Effector memory CD8-positive, alpha-beta T cell (primary cell): ENCODE results near the gene CD244.

Experiments
- ATAC-seq: fragments of 150-1000 bp; cut with Tn5 transposase; replicated peaks from 2 replicates; pipeline ENCODE4 v1.10.0; 2021; ENCODE audit warnings: mild to moderate bottlenecking, moderate library complexity
- DNase-seq, 3 experiments: peaks; one replicate each; pipeline ENCODE4 v3.0.0; 2021
- H3K27ac Mint-ChIP-seq, 2 donors: one replicate each; pipeline ENCODE4 v1.8.0; 2022; ENCODE audit warnings: mild to moderate bottlenecking in 2 of 2, mixed read lengths in 2 of 2, moderate library complexity in 2 of 2
- H3K27me3 Mint-ChIP-seq, 2 donors: one replicate each; pipeline ENCODE4 v1.8.0; 2022; ENCODE audit warnings: mixed read lengths in 2 of 2
- H3K36me3 Mint-ChIP-seq: one replicate; pipeline ENCODE4 v1.8.0; 2022; ENCODE audit warnings: mild to moderate bottlenecking, moderate library complexity, mixed read lengths; ENCODE audit not compliant: insufficient read depth
- H3K4me1 Mint-ChIP-seq, 2 donors: one replicate each; pipeline ENCODE4 v1.8.0; 2022; ENCODE audit warnings: low read depth in 2 of 2, mixed read lengths in 2 of 2
- H3K4me3 Mint-ChIP-seq, 2 donors: one replicate each; pipeline ENCODE4 v1.8.0; 2022; ENCODE audit warnings: mild to moderate bottlenecking in 2 of 2, mixed read lengths in 2 of 2, moderate library complexity in 2 of 2
- H3K9me3 Mint-ChIP-seq, 2 donors: one replicate each; pipeline ENCODE4 v1.8.0; 2022; ENCODE audit warnings: mixed read lengths in 2 of 2

The CD244 gene

GRCh38 chr1:160808289-160808688 lies 54.4 kb downstream of the CD244 start:
- H3K27ac Mint-ChIP-seq, result peak overlapping the region in 1 of 2 donors; percentile 6

GRCh38 chr1:160807738-160808137 lies 54.9 kb downstream of the CD244 start:
- Mint-ChIP-seq H3K4me3 (peak overlapping the region; percentile 49 to 69), H3K27me3 (no peaks in the 10 kb centered on the region), H3K4me1 (peaks cover 64 to 72% of the 10 kb centered on the region in 2 donors), H3K9me3 (peaks cover 3 to 8% of the 10 kb centered on the region in 2 donors), H3K36me3 (peaks cover 73% of the 10 kb centered on the region), H3K27ac (peak overlapping the region; percentile 19 to 32)
- DNase-seq (no peak), ATAC-seq (no peak)

More at GRCh38 chr1:160808289-160808688, 54.4 kb downstream of the CD244 start:
- ATAC-seq (no peak), DNase-seq (no peak)
- Mint-ChIP-seq H3K36me3 (peaks cover 69% of the 10 kb centered on the region), H3K4me3 (peak overlapping the region; percentile 9 to 12), H3K27me3 (no peaks in the 10 kb centered on the region), H3K9me3 (peaks cover 3 to 8% of the 10 kb centered on the region in 2 donors), H3K4me1 (peaks cover 63 to 74% of the 10 kb centered on the region in 2 donors)

- DNase-seq (no peak), ATAC-seq (peak; percentile 63)
- H3K9me3 Mint-ChIP-seq, result peaks cover 3 to 8% of the 10 kb centered on the region in 2 donors
- no peaks in the 10 kb centered on the region for H3K27me3 Mint-ChIP-seq
- H3K27ac Mint-ChIP-seq, result peak overlapping the region; percentile 19 to 32
- H3K4me3 Mint-ChIP-seq, result peak overlapping the region; percentile 49 to 69
- H3K4me1 Mint-ChIP-seq, result peaks cover 64 to 75% of the 10 kb centered on the region in 2 donors
- H3K36me3 Mint-ChIP-seq, result peaks cover 72% of the 10 kb centered on the region
These were observed 55.4 kb downstream of the CD244 start for GRCh38 chr1:160807247-160807646.

GRCh38 chr1:160806784-160807183 lies 55.9 kb downstream of the CD244 start:
- Mint-ChIP-seq H3K36me3 (peaks cover 67% of the 10 kb centered on the region), H3K4me1 (peaks cover 60 to 72% of the 10 kb centered on the region in 2 donors), H3K9me3 (peaks cover 3 to 8% of the 10 kb centered on the region in 2 donors), H3K27ac (peak overlapping the region; percentile 19 to 32), H3K4me3 (peak overlapping the region; percentile 49 to 69), H3K27me3 (no peaks in the 10 kb centered on the region)
- no peak for ATAC-seq
- no peak for DNase-seq

GRCh38 chr1:160806109-160806665 lies 56.5 kb downstream of the CD244 start:
- Mint-ChIP-seq H3K9me3 (peaks cover 3 to 8% of the 10 kb centered on the region in 2 donors), H3K4me3 (peak overlapping the region; percentile 21 to 69), H3K27me3 (no peaks in the 10 kb centered on the region), H3K27ac (peak overlapping the region; percentile 19 to 32), H3K36me3 (peaks cover 67% of the 10 kb centered on the region), H3K4me1 (peaks cover 58 to 72% of the 10 kb centered on the region in 2 donors)
- DNase-seq (no peak), ATAC-seq (peak; percentile 73)

GRCh38 chr1:160801836-160802580 lies 60.7 kb downstream of the CD244 start:
- ATAC-seq (no peak), DNase-seq (no peak)
- Mint-ChIP-seq H3K36me3 (peaks cover 71% of the 10 kb centered on the region), H3K4me1 (peaks cover 62 to 87% of the 10 kb centered on the region in 2 donors), H3K9me3 (peaks cover 1 to 4% of the 10 kb centered on the region in 2 donors), H3K27me3 (no peaks in the 10 kb centered on the region), H3K4me3 (peak overlapping the region; percentile 94 to 95), H3K27ac (no peak overlapping the region)

GRCh38 chr1:160800645-160801408 lies 61.9 kb downstream of the CD244 start:
- Mint-ChIP-seq H3K36me3 (peaks cover 66% of the 10 kb centered on the region), H3K27me3 (no peaks in the 10 kb centered on the region), H3K27ac (peak overlapping the region; percentile 96), H3K4me3 (peak overlapping the region; percentile 94 to 95), H3K9me3 (no peaks in the 10 kb centered on the region), H3K4me1 (peaks cover 60 to 83% of the 10 kb centered on the region in 2 donors)
- ATAC-seq, result peak; percentile 50
- DNase-seq, result no peak

GRCh38 chr1:160800142-160800541 lies 62.5 kb downstream of the CD244 start:
- Mint-ChIP-seq H3K27ac (peak overlapping the region; percentile 96), H3K9me3 (no peaks in the 10 kb centered on the region), H3K4me3 (peak overlapping the region; percentile 94 to 95), H3K36me3 (peaks cover 62% of the 10 kb centered on the region), H3K27me3 (no peaks in the 10 kb centered on the region), H3K4me1 (peaks cover 65 to 83% of the 10 kb centered on the region in 2 donors)
- ATAC-seq (no peak), DNase-seq (no peak)

- Mint-ChIP-seq H3K9me3 (no peaks in the 10 kb centered on the region), H3K4me3 (peak overlapping the region; percentile 94 to 95), H3K4me1 (peaks cover 62 to 82% of the 10 kb centered on the region in 2 donors), H3K27me3 (no peaks in the 10 kb centered on the region), H3K27ac (peak overlapping the region; percentile 96), H3K36me3 (peaks cover 57% of the 10 kb centered on the region)
- DNase-seq, result no peak
- ATAC-seq, result no peak
These were observed 63.0 kb downstream of the CD244 start for GRCh38 chr1:160799641-160800040.

GRCh38 chr1:160798439-160798838 lies 64.2 kb downstream of the CD244 start:
- Mint-ChIP-seq H3K9me3 (no peaks in the 10 kb centered on the region), H3K36me3 (peaks cover 44% of the 10 kb centered on the region), H3K4me3 (peak overlapping the region; percentile 94 to 95), H3K27me3 (no peaks in the 10 kb centered on the region), H3K4me1 (peaks cover 59 to 77% of the 10 kb centered on the region in 2 donors), H3K27ac (peak overlapping the region; percentile 96)
- ATAC-seq (no peak), DNase-seq (no peak)

- Mint-ChIP-seq H3K27me3 (no peaks in the 10 kb centered on the region), H3K27ac (peak overlapping the region; percentile 96), H3K4me3 (peak overlapping the region; percentile 94 to 95), H3K36me3 (peaks cover 39% of the 10 kb centered on the region), H3K9me3 (no peaks in the 10 kb centered on the region), H3K4me1 (peaks cover 57 to 73% of the 10 kb centered on the region in 2 donors)
- ATAC-seq (peak; percentile 57), DNase-seq (peak; percentile 52 to 60 (median 54))
These were observed 64.8 kb downstream of the CD244 start for GRCh38 chr1:160797861-160798273.

GRCh38 chr1:160797271-160797709 lies 65.4 kb downstream of the CD244 start:
- ATAC-seq, result no peak
- H3K36me3 Mint-ChIP-seq, result peaks cover 34% of the 10 kb centered on the region
- peaks cover 53 to 69% of the 10 kb centered on the region in 2 donors for H3K4me1 Mint-ChIP-seq
- no peak for DNase-seq
- peak overlapping the region; percentile 94 to 95 for H3K4me3 Mint-ChIP-seq
- H3K9me3 Mint-ChIP-seq, result no peaks in the 10 kb centered on the region
- H3K27ac Mint-ChIP-seq, result peak overlapping the region; percentile 96
- H3K27me3 Mint-ChIP-seq, result no peaks in the 10 kb centered on the region

GRCh38 chr1:160795951-160796383 lies 66.7 kb downstream of the CD244 start, which contains the start of gene LY9:
Gene LY9, plus strand, starts transcription at chr1:160796174. Its CDS starts 14 bp downstream, at chr1:160796188.
- peaks cover 26% of the 10 kb centered on the region for H3K36me3 Mint-ChIP-seq
- DNase-seq, result peak; percentile 72 to 74 (median 72)

More at GRCh38 chr1:160795951-160796383, 66.7 kb downstream of the CD244 start, which contains the start of gene LY9:
- Mint-ChIP-seq H3K4me1 (peaks cover 47 to 60% of the 10 kb centered on the region in 2 donors), H3K27ac (peak within 1 kb of the TSS; percentile 96), H3K4me3 (peak within 1 kb of the TSS; percentile 94 to 95), H3K9me3 (no peaks in the 10 kb centered on the region), H3K27me3 (no peaks in the 10 kb centered on the region)
- peak; percentile 87 for ATAC-seq
